Ishikawa (cell line): ENCODE measurements around the gene KYNU.

ENCODE experiments used
- NFIC ChIP-seq: IDR thresholded peaks from 2 replicates; pipeline ENCODE4 v1.6.1; 2012
- TAF1 ChIP-seq: IDR thresholded peaks from 2 replicates; pipeline ENCODE4 v1.6.1; 2012; ENCODE audit warnings: low read depth, mild to moderate bottlenecking

DNA sequence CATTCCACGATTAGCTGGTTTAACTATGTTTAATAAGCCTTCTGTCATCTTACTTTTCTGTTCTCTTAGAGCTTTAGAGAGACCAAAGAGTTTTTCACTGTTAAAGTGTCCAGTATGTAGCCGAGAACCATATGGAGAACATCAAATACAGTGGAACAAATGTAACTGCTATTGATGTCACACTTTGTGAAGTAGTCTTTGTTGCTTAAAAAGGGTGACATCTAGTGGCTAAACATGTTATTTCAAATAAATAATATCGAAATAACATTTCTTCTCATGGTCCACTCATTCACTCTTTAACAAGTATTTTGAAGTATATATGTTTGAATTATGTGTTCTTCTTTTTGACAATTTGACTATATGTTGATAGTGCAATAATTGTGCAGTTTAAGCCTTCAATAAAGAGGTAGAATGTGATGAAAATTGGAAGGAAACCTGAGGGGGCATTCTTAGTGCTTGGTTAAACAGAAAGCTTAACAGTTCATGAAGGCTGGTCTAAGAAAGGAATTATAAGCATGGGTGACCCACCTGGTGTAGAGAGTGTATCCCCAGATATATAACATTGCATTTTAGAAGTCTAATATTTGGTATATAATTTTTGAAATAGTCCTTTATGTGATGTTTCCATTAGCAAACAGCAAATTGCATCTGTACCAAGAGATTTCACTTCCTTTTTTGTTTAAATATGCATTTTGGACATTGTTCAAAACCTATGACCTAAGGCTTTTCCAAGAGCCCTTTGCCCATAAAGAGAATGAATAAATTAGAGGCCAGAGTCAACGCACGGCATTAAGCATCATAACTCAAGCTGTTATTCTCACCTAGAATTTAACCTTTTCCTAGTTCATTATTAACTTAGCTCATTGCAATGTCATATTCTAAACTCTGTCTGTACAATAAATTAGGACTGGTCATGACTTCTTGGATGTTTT lies 112.1 kb downstream of the KYNU start:
- no peak for TF ChIP-seq NFIC
- no peak for TF ChIP-seq TAF1
